ENCODE data around the gene KCNJ15.

GRCh38 chr21:38303300-38303699, 46.5 kb downstream of the KCNJ15 start:
- no peak for TF ChIP-seq POLR2A (IDR thresholded peaks at IDR 0.05)
- TF ChIP-seq, protein P1, sequence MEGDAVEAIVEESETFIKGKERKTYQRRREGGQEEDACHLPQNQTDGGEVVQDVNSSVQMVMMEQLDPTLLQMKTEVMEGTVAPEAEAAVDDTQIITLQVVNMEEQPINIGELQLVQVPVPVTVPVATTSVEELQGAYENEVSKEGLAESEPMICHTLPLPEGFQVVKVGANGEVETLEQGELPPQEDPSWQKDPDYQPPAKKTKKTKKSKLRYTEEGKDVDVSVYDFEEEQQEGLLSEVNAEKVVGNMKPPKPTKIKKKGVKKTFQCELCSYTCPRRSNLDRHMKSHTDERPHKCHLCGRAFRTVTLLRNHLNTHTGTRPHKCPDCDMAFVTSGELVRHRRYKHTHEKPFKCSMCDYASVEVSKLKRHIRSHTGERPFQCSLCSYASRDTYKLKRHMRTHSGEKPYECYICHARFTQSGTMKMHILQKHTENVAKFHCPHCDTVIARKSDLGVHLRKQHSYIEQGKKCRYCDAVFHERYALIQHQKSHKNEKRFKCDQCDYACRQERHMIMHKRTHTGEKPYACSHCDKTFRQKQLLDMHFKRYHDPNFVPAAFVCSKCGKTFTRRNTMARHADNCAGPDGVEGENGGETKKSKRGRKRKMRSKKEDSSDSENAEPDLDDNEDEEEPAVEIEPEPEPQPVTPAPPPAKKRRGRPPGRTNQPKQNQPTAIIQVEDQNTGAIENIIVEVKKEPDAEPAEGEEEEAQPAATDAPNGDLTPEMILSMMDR (IDR thresholded peaks at IDR 0.05): no peak

All from body of pancreas (tissue), 4 donors.